Measurements from ENCODE around the gene C16orf78.
A peak's percentile ranks its signal among the peaks of the same experiment; 100 is the strongest.
"Not testable (repeated sequence)": the region's sequence is repeated elsewhere in the genome, so short reads cannot be mapped to it uniquely, and the experiment has no call there.

The C16orf78 gene

DNA sequence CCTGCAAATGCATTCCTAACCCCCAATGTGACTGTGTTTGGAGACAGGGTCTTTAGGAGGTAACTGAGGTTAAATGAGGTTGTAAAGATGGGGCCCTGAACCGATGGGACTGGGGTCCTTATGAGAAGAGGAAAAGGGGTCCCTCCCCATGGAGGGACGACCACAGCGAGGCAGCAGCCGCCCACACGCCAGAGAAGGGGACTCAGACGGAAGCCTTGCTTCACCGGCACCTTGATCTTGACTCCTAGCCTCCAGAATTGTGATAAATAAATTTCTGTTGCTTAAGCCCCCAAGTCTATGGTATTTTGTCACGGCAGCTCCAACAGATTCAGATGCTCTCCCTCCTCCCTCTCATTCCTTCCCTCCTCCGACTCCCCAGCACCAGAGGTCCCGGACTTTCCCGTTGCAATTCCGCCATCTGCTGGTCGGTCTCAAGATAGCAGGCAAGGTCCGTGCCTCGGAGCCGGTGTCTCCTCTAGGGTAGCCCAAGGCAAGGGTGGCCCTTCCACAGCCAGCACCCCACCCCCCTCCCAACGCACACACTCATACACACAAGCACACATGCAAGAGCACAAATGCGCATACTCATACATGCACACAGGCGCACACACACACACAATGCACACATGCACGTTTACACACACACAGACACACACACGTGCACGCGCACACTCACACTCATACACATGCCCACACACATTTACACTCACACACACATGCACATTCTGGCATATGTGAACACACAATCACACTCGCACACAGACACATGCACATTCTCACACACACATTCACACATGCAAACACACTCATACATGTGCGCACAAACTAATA, 23.1 kb upstream of the C16orf78 start:
- DNase-seq = peak; percentile 17

DNA sequence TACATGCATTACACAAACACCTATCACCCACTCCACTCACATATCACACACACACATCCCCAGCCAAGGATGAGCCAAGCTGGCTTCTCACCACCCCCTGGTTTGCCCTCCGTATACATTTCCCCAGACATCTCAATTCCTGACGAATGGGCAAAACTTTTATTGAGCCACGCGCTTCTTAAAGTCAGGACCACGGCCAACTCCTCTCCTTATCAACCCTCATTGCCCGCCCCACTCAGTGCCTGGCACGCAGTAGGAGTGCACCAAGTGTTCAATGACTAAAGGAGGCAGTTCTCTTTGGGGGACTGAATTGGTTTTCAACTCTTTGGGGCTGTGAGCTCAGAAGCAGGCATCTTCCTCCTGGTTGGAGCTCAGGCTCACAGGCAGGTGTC, 22.5 kb upstream of the C16orf78 start:
- no peak for DNase-seq

DNA sequence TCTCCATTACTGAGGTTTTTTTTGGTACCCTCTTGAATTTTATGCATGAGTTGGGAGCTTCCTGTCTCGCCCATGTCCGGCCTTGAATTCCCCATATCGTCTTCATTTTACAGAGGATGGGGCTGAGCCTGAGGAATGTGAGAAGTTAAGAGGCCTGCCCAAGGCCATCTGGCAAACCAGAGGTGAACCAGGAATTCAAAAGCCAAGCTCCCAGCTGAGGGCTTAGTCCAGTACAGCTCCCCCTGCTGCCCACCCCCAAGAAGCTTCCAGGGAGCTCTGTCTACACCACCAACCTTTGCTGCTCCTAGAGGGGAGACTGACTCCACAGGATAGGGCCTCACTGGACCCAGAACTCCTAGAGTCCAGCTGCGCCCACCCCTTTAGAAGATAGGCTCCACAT, 20.7 kb upstream of the C16orf78 start:
- DNase-seq = peak; percentile 26

DNA sequence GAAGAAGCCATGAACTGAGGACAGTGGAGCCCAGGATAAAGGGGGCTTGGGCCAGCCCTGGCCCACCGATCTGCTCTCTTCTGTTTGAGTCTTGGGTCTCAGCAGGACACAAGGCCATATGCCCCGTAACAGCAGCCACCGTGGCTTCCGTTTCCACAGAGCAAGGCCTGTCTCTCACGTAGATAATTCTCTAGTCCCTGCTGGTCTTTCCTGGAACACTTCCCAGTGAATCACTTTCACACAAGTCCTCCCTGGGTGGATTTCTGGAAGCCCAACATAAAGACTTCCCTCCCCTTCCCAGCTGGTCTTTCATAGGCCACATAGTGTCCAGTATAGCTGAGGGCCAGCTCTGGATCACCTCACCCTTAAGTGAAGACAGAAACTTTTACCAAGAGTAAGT, 19.9 kb upstream of the C16orf78 start:
- no peak for DNase-seq

DNA sequence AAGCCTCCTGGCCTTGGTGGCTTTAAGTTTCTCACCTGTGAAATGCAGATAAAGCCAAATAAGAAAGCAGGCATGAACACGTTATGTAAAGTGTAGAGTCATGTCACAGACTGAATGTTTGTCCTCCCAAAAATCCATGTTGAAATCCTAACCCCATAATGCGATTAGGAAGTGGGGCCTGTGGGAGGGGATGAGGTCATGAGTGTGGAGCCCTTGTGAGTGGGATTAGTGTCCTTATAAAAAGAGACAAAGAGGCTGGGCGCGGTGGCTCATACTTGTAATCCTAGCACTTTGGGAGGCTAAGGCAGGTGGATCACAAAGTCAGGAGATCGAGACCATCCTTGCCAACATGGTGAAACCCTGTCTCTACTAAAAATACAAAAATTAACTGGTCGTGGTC, 19.5 kb upstream of the C16orf78 start:
- DNase-seq = no peak

DNA sequence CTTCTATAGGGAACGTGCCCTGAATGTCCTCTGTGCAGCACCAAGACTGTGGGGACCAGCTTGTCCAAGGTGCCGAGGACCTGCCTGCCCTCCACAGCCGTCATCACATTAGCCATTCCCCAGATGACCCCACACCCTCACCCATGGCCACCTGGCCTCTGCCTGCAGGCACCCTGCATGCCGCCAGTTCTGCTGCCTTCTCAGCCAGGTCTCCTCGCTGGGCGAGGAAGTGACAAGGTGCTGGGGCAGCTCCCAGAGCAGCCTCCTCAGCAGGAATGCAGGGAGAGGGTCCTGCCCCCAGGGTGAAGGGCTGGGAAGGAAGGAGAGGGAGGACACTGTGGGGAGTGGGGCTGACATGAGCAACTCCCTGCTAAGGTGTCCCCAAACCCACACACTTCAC, 18.6 kb upstream of the C16orf78 start:
- no peak for DNase-seq

DNA sequence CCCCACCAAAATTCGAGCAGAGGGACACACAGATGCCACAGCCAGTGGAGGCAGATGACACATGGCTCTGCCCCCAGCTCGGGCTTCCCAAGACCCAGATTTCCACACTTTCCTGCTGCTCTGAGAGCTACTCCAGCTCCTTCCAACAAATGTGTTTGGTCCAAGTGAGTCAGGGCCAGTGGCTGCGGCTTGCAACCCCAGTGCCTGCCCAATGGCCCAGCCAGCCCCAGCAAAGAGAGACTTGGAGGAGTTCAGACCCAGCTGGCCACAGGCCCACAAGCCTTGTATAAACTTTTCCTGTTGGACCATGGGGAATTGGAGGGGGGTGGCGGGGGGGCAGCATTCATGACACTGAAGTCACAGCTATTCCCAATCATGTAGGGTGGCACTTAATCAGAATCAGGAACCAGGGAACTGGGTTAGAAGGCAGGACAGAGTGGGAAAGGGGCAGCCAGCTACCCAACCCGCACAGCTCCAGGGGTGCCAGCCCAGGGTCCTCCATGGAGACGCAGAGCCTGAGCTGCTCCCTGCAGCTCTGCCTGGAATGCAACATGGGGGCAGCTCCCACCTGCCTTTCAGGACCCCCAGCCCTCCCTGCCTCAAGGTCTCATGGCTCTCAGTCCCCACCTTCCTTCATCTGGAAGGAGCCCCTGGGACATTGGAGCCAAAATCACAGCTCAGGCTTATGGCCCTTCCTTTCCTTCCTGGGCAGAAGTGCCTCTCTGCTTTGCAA, 17.5 kb upstream of the C16orf78 start:
- DNase-seq = no peak

DNA sequence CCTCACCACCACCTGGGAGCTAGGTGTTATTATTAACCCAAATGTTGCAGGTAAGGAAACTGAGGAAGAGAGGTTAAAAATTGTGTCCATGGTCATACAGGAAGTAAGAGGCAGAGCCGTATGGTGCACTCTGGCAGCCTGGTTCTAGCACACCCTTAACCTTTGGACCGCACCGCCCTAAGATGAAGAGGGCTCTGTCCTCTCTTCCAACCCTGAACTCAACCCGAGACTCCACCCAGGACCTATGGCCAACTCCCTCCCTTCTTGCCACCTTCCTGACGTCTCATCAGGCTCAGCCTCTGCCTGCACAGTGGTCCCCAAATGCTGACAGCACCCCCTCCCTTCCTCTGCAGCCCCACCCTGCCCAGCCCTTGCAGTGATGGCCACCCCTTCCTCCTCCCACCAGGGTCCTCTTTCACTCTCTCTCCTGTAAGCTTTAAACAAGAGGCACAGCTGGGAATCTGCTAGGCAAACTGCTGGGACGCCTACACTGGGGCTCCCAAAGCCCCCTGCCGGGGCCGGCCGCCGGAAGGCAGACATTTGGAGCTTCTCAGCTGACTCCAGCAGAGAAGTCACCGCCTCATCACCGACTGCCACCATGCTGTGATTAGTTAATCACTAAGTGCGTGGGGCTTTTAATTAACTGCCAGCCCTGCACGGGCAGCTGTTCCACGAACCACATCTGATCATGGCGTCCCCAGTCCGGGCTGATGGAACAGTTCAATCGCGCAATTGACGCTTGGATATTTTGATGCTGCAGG, 16.7 kb upstream of the C16orf78 start:
- peak; percentile 60 for DNase-seq

DNA sequence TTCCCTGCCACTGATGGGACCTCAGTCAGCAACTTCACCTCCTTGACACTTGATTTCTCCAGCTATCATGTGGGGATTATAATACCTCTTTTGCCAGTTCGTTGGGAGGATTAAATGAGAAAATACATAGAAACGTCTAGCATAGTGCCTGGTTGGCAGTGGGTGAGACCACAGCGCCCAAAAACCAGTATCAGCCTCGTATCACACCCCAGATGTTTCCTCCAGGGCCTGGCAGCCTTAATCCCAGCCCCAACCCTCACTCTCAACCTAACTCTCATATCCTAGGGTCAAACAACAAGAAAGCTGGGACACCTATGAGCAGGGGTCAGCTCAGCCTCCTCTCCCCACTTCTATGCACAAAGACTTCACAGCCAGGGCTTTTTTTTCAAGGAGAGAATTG, 14.0 kb upstream of the C16orf78 start:
- no peak for DNase-seq

DNA sequence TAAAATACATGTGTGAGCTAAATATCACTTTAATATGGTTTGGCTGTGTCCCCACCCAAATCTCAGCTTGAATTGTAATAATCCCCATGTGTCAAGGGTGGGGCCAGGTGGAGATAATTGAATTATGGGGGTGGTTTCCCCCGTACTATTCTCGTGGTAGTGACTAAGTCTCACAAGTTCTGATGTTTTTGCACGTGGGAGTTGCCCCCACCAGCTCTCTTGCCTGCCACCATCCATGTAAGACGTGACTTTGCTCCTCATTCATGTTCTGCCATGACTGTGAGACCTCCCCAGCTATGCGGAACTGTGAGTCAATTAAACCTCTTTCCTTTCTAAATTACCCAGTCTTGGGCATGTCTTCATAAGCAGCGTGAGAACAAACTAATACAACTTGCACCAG, 11.9 kb upstream of the C16orf78 start:
- not testable (repeated sequence) for DNase-seq

DNA sequence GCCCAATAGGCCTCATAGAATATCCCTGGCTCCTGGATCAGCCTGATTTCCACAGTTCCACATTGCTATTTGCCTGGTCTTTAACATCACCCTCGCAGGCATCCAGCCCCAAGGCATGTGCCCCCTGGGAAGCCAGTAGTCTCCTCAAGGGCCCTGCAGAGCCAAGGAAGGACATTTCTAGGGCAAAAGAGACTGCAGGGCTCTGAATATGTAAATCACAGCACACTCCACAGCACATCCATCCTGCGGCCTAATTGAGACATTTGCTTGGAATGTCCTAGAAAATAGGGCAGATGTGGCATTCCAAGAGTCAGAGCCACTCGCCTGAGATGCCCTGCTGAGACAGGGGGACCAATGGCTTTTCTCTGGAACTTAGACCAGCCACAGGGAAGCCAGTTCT, 11.4 kb upstream of the C16orf78 start:
- DNase-seq = no peak

DNA sequence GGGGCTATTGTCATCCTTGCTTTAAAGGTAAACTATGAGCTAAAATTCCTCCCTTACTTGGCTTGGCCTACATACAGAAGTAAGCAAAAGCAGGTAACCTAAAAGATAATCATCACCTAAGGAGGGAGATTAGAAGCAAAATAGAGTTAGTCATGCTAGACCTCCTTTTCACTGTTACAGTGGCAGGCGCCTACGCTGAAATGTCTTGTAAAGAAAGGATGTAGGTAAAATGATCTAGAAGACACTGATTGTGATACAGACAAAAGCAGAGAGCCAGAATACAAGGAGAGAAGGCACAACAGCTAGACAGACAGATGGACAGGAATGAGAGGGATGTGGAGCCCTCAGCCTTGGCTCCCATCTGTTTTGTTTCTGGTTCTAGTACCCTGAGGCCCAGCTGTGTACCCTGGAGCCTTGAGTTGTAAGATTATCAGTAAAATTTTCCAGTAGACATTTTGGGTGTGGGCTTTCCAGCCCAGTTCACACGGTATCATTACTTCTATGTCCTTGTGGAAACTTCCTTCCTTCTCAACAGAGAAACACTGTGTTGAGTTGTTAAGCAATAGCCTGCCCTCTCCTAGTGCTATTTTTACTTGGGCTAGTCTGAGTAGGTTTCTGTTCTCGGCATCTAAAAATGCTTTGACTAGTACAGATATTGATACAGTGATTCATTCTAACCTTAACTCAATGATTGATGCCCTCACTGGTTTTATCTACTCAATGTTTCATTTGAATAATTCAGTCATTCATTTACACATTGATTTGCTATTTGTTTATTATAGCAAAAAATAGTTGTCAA, 7.7 kb upstream of the C16orf78 start:
- DNase-seq = peak; percentile 31

DNA sequence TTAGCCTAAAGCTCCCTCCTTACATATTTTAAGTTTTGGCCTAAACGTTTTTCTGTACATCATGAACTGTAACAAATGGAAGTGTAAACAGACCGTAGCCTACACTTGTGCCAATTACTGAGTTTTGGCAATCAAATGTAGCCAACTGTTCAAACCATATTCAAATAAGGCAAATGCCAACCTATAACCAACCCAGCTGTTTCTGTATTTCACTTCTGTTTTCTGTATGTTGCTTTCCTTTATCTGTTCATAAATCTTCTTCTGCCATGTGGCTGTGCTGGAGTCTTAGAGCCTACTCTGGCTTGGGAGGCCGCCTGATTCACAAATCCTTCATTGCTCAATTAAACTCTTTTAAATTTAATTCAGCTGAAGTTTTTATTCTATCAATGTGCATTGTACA, 6.9 kb upstream of the C16orf78 start:
- peak; percentile 85 for DNase-seq

DNA sequence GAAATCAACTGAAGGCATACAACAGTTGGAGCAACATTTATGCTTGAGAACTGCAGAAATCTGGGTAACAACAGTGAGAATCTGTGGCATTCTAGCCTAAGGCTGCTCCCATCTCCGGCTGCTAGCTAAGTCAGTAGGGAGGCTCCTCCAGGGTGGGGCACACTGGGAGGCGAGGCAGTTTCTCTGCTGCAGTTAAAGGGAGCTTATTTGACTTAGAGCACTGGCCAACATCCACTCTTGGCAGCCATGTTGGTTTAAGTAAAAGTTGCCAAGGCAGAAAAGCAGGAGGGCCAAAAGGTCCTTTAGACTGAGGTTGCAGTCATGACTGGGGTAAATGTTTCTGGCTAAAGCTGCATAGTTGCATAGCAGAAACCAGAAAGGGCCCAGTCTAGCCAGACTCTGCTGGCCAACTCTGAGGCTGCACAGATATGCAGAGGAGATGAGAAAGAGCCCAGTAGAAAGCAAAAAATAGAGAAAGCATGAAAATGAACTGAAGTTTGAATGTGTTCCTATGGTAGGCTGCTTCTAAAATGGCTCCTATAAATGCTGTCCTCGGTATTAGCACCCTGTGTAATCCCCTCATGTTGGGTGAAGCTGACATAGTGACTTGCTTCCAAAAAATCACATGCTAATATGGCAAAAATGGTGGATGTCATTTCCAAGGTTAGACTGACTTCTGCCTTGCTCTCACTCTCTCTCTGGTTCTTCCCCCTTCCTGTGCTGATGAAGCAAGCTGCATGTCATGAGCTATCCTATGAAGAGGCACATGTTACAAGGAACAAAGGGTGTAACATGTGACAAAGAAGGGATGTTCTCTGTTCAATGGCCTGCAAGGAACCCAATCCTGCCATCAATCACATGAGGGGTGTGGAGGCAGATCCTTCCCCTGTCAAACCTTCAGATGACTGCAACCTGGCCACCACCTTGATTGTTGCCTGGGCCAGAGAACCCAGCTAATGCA, 3.7 kb upstream of the C16orf78 start:
- DNase-seq = no peak

DNA sequence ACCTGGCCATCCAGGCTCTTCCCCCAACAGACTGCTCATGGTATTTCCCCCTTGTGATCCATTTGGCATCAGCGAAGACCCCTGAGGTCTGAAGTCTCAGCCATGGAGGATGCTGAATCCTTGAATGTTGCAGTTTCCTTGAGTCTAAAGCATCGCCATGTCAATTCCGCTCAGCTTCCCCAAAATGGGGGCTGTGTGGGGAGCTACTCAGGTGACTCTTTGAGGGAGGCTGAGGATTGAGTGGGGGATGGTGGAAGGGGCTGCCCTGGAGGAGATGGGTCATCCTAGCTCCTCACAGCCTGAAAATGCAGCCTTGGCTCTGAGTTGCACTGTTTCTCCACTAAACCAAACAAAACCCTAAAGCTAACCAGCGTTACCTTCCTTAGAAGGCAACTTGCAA, 2.6 kb downstream of the C16orf78 start:
- DNase-seq = no peak

DNA sequence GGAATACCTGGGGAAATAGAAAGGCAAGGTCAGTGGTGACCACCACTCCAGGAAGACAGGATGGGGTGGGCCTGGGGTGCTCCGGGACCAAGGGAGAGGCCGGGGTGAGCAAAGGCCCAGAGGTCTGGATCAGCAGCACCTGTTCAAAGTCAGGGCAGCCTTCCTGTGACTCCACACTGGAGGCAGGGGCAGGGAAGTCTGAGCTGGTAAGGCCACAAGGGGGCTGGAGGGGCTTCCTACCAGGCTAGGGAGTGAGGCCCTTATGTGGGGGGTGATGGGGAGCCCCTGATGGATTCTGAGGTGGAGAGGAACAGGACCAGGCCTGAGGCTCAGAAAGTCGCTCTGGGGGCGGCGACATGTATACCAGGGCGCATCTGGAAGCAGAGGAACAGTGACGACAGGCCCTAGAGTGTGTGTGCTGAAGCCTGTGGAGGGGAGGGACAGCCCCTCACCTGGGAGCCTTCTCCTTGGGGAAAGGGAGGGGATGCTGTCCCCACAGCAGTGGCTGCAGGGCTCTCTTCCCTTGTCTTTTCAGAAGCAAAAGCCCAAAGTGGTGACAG, 3.7 kb downstream of the C16orf78 start:
- DNase-seq = no peak

DNA sequence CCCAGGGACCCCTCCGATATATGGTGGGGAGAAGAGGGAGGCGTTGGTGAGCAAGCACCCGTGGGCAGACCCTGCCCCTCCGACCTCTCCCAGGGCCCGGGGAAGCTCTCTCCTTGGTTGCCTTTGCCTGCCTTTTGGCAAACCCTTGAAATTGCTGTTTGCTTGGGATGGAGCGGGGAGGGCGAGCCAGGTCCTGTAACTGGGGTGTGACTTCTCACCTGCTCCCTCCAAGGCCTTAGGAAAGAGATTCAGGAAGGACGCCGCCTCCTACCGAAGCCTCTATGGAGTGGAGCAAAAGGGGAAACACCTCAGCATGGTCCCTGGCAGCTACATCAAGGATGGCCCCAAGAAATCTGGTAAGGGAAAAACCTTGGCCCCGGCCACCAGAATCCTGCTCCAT, 4.6 kb downstream of the C16orf78 start:
- no peak for DNase-seq

DNA sequence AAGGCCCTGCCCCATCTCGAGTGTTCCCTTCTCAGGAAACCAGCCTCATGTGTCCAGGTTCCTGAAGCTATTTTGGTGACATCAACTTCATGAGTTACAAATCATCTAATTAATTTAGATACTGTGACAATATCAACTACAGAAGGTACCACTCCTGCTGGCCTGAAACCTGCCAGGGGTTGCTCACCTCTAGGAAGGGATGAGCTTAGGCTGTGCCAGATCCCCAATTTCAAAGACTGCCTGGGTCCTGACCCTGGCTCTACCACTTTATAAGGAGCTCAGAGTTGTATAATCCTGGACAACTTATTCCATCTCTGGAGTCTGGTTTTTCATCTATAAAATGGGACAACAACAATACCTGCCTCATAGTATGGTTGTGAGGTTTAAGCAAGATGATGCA, 5.2 kb downstream of the C16orf78 start:
- no peak for DNase-seq

DNA sequence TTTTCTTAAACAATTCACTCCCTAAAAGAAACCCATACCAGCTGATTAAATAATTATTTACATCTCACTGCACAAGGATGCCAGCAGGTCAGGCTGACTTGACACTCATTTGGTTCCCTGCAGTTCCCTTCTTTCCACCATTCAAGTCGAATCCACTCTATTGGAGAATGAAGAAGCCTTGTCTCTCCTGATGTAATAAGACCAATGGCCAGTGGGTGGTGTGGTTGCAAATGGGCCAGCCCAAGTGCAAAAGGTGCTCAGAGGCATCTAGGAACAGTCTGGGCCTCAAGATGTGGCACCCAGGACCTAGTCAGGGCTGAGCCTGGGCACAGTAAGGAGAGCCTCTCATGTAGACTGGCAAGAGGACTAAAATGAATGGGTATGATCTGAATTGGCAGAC, 9.3 kb downstream of the C16orf78 start:
- no peak for DNase-seq

DNA sequence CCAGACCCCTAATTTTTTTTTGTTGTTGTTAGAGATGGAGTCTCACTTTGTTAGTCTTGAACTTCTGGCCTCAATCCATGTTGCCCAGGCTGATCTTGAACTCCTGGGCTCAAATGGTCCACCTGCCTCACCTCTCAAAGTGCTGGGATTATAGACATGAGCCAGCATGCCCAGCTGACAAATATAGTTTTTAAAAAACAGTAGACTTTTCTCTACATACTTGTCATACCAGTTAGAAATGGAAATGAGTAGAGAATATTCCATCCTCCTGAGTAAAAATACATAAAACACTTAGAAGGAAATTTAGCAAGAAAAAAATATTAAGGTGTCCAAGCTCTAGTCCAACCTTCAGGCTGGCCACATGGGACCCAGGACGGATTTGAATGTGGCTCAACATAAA, 21.4 kb downstream of the C16orf78 start:
- DNase-seq = no peak

DNA sequence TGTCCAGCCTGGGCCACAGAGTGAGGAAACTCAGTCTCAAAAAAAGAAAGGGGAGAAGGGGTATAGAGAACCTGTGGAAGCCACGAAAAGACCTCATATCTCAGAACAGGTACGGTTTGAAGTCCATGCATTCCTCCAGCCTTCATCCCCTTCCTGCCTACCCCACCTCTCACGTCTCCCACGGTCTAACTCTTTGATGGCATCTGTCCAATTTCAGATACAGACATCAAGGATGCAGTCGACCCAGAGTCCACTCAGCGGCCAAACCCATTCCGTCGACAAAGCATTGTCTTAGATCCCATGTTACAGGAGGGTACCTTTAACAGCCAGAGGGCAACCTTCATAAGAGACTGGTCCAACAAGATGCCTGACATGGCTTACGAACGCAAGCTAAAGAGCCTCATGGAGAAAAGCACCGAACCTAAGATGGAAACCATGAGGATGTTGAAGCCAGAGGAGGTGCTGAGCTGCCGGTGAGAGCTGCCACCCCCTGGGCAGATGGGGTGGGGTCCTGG, 22.7 kb downstream of the C16orf78 start:
- no peak for DNase-seq
